Stimulated activated CD8-positive, alpha-beta memory T cell treated with anti-CD3 and anti-CD28 coated beads, Interleukin-12 subunit alpha, Interleukin-12 subunit beta, amount 100 ng/mL, for 1 hour (primary cell): ENCODE results near the gene IL22RA1.

Experiments used
- DNase-seq: peaks from one replicate; pipeline ENCODE4 v3.0.0-alpha.2; 2020; ENCODE audit warnings: low read depth

IL22RA1 gene

DNA sequence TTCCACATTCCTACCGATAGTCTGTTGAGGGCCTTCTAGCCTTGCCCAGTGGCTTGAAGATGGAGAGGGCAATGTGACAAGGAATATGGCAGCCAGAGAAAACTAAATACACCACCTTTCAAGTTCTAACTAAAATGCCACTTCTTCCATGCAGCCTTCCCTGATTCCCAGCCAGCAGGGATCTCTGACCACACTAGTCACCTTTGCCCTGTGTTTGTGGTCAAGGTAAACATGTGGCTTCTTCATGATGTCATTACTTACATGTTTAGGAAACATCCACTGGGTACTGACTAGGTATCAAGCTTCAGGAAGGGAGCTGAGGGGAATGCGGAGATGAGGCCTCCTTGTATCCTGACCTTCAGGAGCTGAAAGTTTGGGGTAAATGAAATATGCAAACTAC lies 22.6 kb upstream of the IL22RA1 start:
- DNase-seq: no peak

DNA sequence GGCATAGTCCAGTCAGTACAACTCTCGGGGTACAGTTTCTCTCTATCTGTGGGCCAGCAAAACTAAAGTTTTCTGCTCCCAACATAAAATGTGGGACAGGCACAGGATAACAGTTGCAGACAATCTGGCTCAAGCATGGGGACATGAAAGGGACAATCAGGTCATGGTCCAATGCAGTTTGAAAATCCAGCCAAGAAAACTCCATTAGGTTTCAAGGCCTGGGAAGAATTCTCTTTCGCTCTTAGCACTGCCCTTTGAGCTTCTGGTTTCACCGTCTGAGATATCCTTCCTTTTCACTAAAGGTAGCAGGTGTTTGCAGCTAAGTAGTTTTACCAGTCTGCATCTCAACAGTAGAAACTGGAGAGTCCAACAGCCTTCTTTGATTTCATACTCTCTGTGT lies 21.1 kb upstream of the IL22RA1 start:
- no peak for DNase-seq

DNA sequence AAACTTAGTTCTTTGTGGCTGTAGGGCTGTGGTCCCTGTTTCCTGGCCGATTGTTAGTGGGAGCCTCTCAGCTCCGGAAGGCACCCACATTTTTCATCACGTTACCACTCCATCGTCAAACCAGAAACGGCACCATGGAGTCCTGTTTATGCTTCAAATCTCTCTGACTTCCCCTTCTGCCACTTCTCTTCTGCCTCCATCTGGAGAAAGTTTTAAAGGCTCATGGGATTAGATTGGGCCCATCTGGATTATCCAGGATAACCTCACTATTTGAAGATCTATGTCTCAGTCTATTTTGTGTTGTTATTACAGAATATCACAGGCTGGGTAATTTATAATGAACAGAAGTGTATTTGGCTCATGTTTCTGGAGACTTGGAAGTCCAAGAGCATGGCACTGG lies 19.3 kb upstream of the IL22RA1 start:
- no peak for DNase-seq

DNA sequence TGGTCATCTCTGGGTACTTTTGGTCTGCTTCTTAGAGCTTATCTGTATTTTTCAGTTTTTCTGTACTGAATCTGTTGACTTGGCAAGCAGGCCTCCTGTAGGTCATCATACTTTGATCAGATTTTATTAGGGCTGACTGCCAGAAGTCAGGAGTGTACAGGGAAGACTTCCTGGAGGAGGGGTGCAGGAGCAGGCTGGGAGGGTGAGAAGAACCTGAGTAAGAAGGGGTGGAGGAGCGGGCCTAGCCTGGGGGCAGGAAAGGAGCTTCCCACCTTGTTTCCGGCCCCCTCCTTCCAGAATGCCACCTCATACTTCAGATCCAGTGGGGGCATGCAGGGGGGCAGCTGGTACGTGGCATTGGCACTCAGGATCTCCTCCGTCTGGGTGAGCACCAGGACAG lies 18.3 kb upstream of the IL22RA1 start:
- no peak for DNase-seq

DNA sequence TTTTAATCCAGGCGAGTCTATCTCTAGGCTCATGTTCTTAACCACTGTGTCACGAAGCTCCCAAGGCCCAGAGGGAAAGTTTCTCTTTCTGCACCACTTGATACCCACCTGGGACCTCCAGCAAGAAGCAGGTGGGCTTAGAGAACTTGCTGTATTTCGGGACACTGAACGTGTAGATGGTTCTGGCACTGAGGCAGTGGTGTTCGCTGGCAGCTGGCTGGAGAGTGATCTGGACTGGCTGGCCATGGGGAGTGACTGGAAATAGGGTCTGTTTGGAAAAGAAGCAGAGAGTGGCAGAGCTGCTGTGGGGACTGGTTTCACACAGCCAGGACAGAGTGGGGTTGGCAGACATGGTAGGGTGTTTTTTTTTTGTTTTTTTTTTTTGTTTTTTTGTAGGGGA lies 16.4 kb upstream of the IL22RA1 start:
- DNase-seq: no peak

DNA sequence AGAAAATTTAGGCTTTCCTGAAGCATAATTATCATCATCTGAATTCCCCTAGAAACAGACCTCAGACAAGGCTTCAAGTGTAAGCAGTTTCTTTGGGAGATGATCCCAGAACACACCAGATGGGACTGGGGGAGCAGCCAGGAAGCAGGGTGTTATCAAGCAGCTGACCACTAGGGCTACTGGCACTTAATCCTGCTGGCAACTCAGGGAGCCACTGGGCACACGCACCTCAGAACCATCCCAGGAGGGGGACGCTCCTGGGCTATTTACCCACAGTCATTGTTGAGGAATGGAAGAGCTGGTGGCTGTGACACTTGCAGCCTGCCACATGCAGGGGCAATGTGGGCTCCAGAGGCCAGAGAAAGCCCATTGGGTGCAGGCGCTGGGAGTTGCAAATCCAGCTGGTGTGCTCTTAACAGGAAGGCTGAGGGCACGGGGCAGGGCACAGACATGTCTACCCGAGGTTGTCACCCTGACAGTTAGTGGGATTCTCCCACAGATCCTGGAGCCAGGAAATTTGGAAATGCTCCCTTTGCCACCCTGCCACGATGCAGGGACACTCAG lies 15.1 kb upstream of the IL22RA1 start:
- no peak for DNase-seq

DNA sequence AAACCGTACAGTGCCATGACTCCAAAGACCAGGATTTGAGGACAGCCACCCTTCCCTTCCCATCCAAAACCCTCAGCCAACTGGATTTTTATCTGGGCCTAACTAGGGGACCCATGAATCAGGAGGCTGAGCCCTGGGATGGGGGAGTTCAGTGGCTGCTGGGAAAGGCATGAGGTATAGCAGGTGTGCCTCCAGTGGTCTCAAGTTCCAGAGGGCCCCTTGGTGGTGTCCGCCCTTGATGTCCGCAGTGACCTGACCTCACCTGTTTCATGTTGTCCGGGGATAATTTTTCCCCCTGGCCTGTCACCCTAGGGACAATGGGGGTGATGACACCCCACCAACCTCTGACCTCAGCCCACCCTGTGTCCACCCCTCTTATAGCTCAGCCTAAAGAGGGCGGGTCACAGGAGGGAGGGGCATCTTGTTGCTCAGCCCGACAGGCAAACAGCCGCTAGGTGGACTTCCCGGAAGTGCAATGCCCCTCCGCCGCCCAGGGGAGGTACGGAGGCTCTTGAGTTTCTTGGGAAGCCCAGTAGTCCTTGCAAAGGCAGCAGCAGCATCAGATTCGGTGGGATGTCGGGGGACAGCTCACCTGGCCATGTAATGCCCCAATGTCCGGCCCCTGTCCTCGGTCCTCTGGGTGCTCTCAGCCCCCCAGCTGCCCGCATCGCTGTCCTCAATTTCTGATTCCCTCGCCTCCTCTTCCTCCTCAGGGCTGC lies 13.8 kb upstream of the IL22RA1 start:
- DNase-seq: no peak

DNA sequence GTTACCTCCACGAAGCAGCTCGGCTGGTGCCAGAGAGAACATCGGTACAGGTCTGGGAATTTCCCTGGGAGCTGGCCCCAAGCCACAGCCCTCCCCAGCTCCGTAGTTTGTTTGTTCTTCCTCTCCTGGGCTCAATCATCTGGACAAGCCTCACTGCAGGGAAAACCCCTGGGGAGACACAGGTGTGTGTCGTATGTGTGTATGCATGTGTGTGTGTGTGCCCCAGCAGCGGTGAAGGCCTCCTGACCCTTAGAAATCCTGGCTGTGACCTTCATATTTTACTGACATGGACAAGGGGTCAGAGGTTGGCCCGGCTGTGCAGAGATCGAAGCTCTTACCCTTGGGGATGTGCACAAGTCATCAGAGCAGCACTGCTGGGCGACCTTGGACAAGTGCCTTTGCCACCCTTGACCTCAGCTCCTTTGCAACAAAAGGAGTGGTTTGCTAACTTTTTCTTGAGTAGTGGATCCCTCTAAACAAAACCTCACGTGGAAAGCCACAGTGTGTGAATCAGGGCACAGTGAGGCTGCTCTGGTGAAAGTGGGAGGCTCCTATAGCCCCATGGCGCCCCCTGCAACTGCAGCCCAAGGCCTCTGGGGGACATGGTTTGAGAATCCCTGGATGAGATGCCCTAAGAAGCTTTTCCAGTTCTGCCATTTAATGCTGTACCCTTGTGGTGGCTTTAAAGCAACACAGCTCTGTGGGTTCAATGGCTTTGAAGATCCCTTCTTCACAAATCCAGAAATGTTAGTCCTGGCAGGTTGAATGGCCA lies 12.3 kb upstream of the IL22RA1 start:
- no peak for DNase-seq

DNA sequence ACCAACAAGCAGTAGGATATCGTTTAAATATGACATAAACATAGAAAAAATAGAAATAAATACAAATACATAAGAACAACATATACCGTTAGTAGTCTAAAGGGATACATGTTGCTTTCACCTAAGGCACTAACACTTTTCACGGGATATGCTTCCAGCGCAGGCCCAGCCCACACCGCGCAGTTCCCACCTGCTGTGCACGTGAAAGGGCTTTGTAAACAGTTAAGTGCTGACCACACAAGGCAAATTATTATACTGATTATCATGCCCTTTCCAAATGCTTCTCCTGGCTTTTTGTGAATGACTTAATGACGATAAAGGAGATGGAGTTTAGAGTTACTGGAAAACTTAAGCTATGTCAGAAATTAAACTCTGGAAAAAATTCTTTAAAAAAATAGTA lies 11.3 kb upstream of the IL22RA1 start:
- no peak for DNase-seq

DNA sequence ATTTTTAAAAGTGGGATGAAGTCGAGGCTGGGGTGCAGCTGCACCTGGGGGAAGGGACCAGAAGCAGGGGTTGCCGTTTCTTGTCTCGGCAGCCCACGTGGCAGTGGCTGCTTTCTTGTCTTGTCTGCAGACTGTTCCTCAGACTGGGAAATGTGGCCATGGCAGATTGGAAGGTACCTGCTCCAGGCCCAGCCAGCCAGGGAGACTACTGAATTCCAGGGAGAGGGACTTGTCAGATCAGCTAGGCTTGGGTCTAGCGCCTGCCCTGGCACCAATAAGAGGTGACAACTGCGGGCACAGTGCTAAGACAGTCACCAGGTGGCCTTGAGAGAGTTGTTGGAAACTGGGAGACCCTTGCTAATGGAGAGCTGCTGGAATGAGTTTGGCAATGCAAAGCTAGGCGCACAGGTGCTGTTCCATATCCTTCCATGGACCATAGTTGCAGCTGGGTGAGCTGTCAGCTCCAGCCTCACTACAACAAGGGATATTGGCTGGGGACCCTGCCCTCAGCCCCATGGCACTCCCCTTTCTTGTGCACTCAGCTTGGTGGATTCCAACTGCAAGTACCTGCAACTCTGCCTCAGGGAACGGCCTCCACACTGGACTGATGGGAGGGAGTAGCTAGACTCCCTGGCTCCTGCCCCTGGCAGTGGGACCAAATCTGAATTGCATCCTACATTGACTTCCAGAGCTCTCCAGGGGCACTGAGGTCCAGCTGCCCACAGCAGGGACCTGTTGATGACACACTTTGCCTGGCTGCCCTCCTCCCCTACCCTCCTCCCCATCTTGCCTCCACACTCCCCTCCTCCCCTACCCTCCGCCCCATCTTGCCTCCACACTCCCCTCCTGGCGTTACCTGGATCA lies 9.9 kb upstream of the IL22RA1 start:
- no peak for DNase-seq

DNA sequence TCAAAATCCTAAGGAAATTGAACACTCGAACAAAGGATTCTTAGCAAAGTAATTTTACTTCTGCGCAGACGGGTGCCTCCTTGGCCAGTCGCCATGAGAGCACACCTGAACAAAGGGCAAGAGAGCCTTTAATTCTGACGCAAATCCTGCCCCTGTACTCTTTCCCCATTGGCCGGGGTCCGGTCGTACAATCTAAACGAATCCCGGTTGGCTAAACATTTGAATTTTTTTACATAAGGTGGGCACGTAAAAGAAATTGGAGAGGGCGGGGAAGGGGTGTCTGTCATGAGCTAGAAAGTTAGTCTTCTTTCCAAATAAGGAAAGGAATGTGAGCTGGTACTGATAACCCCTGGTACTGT lies 8.2 kb upstream of the IL22RA1 start:
- DNase-seq: no peak

DNA sequence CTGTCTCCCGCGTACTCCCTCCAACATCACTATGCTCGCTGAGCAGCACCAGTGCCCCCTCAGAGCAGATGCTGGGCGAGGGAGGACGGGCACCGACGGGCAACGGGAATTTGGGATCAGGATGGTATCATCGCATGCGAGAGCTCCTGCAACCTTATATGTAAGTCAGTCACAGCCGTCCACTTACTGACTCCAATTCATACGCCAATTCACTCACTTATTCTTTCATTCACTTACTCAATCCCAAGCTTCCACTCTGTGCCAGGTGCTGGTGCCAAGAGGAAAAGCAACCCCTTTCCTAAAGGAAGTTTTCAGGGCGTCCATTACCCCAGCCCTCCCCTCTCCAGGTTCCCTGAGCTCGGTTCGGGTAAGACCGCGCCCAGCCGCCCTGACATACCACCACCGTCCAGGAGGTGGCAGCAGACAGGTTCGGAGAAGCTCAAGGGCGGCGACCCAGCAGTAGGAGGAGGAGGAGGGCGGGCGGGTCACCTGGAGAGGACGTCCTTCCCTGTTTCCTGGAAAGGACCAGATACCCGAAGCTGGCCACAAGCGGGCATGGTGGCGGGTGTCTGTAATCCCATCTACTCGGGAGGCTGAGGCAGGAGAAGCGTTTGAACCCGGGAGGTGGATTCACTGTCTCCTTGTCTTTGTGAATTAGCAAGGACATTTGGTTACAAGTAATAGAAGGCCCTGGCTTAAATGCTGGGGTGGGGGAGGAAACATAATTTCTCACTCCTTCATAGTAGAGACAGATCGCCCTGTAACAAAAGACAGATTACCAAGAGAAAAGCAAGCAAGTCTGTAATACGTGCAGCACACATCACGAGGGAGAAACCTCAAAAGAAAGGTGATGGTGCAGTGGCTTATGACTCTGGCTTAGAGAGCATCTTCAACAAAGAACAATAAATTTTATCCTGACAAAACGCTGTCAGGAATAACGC lies 7.6 kb upstream of the IL22RA1 start:
- DNase-seq: peak; percentile 78

DNA sequence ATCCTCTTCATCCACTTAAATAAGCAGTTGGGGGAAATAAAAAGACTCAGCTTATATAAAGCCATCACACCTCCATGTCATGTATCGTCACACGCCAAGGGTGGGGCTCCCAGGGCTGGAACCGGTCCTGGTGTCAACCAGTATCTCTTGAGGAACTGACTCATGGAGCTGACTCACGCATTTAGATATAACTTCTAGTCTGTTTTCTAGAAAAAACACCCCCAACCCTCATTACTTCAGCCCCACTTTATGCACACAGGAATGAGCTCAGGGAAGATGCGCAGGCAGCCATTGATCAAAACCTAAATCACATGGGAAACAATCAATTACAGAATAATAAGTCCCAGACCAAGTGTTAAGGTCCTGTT lies 6.9 kb upstream of the IL22RA1 start:
- no peak for DNase-seq

DNA sequence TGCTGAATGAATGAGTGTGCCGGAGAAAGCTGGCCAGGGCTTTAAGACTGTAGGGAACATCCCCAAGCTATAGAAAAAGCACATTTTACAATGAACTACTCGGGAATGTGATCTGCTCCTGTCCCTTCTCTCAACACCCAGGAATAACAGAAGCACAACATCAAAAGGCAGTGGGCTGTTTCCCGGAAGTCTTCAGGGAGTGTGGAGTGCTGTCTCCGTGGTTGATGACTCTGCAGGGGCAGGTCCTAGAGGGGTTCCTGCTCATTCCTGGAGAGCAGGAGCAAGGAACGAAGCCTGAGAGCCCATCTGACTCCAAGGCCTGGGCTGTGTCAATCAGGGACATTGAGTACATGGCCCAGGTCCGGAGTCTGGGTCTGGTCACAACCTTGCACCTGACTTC lies 4.9 kb upstream of the IL22RA1 start:
- DNase-seq: no peak

DNA sequence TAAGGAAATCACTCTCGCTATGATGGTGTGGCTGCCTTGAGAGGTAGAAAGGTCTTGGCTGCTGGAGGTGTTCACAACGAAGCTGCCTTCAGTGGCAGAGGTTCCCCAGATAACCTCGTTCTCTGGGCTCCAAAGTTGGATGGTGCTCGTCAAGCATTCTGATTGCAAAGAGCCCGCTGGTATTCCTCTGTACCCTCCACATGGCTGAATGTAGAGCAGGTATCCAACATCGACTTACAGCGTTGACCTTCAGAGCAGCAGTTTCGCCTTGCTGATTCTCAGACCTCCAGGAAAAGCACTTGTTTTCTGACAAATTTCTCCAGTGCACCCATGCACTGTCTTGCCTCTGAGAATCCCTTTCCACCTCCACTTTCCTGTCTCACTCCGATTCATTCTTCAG lies 4.3 kb upstream of the IL22RA1 start:
- DNase-seq: no peak

DNA sequence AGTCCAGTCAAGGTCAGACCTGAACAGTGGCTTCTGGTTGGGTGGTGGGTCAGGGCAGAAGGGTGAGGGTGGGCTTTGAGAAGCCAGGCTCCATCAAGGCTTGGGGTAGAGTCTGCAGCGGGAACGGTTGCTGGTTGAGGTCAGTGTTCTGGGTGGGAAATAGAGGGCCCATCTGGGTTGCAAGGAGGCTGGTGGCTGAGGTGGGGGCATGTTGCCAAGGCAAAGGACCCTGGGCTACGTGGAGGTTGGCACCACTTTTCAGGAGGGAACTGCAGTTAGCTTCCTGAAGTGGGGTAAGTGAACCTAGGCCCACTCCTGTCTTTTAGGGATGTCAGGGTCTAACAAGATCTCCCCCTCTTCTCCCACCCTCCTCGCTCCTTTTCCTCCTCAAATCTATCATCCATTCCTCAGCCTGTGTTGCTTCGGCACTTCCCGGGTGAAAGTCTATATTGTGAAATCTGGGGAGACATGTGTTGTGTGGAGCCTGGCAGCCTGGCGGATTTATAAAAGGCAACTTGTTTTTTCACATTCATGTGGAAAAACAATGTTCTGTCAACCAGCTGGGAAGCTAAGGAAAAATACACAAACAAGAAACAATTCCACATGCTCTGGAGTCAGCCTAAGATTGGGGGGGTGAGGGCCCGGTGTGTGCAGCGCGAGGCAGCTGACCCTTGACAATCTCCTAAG lies 1.5 kb downstream of the IL22RA1 start:
- no peak for DNase-seq

DNA sequence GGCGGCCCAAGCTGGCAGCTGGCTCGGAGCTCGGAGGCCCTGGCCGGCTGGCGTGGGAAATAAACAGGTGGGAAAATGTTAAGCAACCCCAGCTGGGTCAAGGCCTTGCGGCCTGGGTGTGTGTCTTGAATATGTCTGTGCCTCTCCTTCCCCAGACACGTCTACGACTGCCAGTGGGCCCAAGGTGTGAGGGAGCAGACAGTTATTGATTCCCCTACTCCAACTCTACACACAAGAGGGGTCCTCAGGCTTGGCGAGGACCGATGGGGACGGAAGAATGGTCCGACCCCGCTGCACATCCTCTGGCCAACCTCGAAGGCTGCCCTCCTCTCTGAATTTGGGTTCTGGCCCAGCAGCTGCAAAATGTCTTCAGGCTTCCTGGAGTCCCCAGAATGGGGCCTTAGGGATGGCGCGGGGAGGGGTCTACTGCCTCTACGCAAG lies 2.2 kb downstream of the IL22RA1 start:
- DNase-seq: no peak

DNA sequence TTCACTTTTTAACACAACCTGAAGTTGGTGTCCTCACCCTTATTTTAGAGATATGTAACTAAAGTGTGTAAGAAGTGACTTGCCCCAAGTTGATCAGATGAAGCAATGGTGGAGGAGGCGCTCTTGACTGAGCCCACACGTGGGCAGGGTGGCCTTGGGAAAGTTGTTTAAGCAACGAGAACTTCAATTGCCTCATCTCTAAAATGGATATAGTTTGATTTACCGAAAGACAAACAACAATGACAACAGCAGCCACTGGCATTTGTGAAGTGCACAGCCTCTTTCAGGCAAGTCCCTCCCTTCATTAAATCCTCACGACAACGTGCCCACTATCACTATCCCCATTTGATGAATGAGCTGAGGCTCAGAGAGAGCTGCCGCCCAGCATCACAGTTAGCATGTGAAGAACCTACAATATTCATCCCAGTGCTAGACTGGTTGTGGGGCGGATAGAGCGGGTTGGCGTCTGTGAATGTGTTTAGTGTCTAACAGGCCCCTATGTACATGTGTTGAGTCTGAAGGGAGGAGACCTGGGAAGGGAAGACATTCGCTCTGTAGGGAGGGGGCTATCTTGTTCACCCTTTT lies 3.0 kb downstream of the IL22RA1 start:
- DNase-seq: no peak

DNA sequence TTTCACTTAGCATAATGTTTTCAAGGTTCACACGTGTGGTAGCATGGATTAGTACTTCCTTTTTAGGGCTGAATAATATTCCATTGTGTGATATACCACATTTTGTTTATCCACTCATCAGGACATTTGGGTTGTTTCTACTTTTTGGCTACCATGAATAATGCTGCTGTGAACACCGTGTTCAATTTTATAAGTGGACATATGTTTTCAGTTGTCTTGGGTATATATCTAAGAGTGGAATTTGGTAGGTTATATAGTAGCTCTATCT lies 3.8 kb downstream of the IL22RA1 start:
- no peak for DNase-seq

DNA sequence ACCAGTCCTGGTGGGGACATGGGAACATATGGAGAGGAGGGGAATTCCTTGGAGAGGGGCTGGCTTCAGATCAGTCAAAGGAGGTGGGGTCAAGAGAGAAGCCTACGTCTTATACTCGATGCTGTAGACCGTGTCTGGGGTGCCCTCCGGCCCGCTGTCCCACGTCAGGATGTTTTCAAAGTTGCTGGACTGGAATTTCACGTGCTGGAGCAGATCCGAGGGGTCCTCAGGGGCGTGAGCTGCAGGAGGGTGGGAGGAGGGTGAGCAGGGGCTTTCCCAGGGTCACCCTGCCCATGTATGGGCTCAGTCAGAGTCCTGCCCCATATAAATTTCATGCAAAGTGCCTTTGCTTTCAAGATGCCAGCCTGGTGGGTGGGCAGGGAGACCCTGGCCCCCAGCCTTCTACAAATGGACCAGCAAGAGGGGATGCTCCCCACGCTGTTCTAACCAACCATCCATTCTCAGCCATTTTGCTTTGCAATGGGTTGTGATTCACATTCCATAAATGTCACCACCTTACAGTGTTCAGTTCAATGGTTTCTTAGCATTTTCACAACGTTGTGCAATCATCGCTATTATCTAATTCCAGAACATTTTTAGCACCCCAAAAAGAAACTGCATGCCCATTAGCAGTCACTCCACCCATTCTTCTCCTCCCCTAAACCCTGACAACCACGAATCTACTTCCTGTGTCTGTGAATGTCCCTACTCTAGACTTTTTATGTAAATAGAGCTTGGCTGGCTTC lies 4.3 kb downstream of the IL22RA1 start:
- no peak for DNase-seq
